GM18858 (cell line): Measurements from ENCODE around the gene RAET1G.
"Not testable (repeated sequence)": the region's sequence is repeated elsewhere in the genome, so short reads cannot be mapped to it uniquely, and the experiment has no call there.

ENCODE experiments used
- ATAC-seq: cut with Tn5 transposase; IDR thresholded peaks from one replicate; pipeline ENCODE4 v1.9.1; 2021; ENCODE audit not compliant: unreplicated experiment

Gene RAET1G

DNA sequence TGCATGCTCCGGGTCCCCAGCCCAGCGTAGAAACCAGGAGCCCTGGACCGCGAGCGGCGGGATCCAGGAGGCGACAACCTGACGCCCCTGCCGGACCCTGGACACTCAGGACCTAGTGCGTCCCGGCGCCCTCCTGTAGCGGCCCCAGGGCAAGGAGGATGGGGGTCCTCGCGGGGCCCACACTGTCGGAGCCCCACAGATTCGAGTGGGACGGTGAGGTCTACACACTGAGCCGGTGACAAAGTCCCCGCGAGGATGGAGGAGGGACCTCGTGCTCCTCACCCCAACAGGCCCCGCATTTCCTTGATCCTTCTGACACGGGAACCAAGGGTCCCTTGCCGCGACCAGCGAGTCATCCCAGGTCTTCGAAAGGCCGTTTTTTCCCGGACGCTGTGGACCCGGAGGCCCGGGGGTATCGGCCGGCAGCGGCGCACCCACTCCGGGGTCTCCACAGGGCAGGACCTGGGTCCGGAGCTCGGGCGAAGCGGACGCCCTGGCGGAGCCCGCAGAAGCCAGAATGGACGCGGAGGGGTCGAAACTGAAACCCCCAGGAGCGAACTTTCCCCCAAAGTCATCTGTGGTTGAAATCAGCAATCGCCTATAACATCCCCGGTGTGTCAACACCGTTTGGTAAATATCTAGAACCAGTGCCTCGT is 31.5 kb upstream of the RAET1G start:
- not testable (repeated sequence) for ATAC-seq

DNA sequence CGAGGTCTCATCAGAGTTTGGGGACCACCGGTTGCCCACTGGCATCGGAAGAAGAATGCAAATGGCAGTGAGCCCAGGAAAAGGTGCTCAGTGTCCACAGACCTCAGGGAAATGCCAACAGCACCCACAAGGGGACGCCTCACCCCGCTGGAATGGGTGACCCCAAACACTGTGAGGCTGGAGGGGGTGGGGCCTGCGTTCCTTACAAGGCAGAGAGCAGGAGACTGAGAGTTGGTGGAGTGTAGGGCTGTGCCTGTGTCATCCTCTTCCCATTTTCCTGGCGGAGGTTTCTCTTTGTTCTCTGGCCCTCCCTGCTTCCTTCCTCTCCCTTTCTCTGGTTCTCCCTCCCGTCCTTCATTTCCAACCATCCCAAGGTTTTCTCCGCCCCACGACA is 31.0 kb upstream of the RAET1G start:
- not testable (repeated sequence) for ATAC-seq

DNA sequence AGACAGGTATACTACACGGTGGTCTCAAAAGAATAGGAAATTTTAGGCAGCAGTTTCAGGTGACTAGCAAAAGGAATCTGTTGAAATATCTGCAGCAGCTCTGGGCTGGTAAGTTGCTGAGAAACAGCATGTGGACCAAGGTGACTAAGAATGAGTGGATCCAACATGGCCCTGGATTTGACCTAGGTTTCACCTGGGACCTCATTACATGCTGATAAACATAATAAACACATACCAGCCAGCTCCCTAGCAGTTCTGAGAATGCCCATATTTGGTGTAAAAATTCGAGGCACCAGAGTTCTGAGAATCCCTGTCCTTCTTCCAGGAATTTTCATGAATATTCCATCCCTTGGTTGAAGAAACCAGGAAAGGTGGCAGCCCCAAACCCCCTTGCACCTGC is 30.5 kb upstream of the RAET1G start:
- ATAC-seq, result not testable (repeated sequence)

DNA sequence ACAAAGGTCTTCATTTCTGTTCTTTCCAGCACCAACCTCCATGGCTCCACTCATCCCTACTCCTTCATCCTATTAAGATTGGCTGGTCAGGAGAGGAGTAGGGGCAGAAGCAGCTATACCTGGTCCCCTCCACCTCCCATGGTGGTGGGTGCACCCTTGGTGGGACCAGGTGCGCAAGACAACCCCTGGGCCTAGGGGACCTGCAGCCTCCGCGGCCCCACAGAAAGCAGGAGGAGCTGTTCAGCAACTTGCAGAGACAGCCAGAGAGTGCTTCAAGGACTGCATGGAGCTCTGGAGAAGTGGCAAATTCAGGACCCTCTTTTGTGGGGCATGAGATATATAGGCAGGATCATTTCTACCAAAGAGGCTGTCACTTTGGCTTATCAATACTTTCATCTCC is 28.7 kb upstream of the RAET1G start:
- ATAC-seq, result no peak

DNA sequence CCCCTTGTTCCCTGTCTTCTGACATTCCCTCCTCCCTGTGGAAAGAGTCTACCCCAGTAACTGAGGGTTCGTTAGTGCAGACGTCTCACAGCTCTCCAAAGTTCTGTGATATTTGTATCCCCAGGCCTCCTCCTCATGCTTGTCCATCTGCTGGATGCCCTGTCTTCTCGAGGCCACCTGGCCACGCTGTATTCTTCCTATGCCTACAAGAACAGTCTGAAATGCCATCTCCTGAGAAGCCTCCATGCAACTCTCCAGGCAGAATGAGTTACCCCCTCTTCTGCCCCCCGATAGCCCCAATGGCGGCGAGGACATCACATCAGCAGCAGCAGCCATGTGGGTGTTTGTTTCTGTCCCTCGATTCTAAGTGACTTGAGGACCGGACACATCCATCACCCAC is 28.2 kb upstream of the RAET1G start:
- no peak for ATAC-seq

DNA sequence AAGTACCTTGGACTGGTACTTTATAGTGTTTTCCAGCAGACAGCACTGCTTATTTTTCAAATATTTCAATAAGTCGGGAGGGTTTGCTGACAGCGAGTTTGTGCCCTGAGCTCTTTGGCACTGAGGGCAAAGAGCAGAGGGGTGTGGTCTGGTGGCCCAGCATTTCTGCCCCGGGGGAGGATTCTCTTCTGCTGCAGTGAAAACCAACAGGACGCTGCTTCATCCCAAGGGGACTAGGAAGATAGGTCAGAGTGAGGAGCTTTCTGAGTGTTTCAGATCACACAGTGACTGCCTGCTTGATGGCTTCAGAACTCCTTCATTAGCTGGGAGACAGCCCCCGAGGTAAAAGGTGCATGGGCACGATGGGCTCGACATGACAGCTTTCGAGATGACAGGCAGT is 27.5 kb upstream of the RAET1G start:
- no peak for ATAC-seq

DNA sequence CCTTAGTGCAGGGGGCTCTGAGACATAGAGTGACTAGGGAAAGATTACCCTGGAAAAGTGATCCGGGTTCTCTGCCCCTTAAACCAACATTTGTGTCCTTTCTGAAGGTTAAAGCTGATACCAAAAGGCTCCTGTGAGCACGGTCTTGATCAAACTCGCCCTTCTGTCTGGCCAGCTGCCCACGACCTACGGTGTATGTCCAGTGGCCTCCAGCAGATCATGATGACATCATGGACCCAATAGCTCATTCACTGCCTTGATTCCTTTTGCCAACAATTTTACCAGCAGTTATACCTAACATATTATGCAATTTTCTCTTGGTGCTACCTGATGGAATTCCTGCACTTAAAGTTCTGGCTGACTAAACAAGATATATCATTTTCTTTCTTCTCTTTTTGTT is 25.7 kb upstream of the RAET1G start:
- no peak for ATAC-seq

DNA sequence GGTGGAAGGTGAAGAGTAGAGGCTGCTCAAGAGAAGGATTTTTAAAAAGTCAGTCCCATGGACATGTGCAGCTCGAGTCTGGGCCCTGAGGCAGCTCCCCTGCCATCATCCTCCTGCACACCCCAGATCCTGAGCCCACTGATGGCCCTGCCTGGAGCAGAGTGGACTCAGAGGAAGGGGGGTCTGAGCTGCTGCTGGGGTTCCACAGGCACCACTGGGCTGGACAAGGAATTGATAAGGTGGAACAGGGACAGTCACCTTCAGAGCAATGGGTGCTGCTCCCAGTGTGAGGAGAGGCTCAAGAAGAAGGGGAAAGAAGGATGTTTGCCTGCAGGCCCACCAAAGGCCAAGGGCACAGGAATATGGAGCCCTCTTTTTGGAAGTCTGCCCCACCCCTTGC is 25.1 kb upstream of the RAET1G start:
- no peak for ATAC-seq

DNA sequence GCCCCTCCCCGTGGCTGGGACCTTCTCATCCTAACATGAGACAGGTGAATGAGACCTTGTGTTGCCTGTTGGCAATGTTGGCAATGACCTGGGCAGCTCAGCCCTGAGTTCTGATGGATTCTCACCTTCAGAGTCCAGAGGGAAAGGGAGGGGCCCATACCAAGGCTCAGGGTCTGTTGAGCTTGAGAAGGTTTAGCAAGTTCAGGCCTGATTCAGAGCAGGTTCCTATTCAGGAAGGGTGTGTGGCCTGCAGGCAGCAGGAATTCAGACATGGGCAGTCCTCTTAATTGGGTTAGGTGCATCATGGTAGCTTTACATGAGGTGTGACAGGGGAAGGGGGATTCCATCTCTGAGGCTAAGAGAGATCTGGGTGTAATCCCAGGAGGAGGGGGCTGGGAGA is 24.6 kb upstream of the RAET1G start:
- not testable (repeated sequence) for ATAC-seq

DNA sequence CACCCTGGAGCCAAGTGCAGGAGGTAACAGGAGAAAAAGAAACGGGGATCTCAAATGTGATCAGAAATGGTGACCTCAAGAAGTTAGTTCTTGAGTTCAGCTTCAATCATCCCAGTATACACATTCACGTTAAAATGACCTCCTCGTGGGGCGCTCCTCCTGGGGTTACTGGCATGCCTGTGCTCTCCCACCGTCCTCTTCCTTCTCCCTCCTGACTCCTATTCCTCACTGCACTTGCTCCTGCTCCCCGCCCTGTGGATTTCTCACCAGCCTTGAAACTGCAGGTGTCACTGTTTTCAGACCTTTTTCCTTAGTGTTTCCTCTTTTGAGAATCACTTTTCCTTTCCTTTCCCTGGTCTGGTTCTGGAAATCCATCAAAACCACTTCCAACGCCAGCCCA is 23.7 kb upstream of the RAET1G start:
- ATAC-seq, result not testable (repeated sequence)

DNA sequence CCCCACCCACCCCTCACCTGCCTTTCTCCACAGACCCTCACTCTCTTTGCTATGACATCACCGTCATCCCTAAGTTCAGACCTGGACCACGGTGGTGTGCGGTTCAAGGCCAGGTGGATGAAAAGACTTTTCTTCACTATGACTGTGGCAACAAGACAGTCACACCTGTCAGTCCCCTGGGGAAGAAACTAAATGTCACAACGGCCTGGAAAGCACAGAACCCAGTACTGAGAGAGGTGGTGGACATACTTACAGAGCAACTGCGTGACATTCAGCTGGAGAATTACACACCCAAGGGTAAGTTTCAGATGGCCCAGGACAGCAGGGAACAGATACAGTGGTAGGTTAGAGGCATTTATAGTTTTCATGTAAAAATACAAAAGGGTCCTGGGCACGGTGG is 22.4 kb upstream of the RAET1G start:
- ATAC-seq, result not testable (repeated sequence)

DNA sequence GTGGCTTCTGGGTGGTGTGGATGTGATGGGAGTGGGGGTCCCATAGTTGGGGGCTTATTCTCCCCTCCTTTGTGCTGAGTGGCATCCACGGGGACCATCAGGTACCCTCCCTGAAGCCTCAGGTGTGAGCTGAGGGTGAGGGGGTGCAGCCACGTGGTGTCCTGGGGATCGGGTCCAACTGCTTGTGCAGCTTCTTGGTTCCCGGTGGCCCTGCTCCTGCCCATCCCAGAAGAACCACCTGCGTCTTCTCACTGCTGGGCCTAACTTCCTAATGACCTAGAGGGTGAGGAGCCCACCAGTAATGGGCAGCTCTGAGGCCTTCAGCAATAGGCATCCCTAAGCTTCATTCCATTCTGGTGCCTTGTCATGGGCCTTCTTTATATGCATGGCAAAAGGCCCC is 20.4 kb upstream of the RAET1G start:
- not testable (repeated sequence) for ATAC-seq

DNA sequence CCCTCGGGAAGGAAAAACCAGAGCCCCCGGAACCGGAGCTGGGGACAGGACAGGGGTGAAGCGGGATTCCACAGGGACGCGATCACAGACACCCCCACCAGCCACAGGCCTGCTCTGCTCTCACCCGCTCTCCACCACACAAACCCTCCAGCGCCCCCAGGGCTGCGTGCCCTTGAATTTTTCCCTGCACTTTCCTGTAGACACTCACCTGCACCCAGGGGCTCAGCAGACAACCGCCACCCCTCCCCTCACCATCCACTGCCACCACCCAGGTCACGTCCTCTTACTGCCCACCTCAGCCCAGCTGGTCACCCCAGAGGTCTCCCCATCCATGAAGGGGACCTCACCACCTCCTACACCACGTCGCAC is 19.5 kb upstream of the RAET1G start:
- ATAC-seq, result no peak

DNA sequence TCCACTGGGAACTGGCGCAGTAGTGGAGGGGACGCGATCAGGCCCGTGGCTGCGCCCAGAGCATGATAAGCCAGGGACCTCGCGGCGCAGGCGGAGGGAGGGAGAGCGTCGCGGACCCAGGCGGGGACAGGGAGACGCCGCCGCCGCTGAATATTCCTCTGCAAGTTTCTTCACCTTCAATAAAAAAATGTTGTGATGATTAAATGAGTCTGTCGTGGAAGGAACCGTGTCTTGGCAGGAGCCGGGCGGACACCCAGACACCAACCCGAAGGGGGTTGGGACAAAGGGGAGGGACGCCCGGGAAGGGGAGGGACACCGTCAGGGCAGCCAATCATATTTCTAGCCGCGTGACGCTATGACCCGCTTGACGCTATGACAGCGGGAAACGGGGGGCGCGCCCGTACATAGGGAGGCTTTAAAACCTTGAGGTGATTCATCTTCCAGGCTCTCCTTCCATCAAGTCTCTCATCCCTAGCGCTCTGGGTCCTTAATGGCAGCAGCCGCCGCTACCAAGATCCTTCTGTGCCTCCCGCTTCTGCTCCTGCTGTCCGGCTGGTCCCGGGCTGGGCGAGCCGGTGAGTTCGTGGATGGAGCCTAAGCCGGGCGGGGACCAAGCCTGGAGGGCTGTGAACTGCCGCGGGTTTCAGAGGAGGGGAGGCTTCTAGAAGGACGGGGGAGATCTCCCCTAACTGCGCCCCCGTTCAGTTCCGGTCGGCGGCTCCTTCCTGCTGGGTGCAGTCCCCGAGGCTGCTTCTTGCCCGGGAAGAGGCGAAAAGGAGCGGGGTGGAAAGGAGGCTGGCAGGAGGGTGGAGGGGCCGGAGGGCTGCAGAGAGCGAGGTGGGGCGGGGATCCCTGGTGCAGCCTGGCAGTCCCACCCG is 18.9 kb upstream of the RAET1G start, which contains the start of gene ULBP2:
TSS of gene ULBP2 (plus strand) at position 432 of the 878 bp plus-strand sequence. CDS start at position 491, 59 bp downstream.
- no peak for ATAC-seq

DNA sequence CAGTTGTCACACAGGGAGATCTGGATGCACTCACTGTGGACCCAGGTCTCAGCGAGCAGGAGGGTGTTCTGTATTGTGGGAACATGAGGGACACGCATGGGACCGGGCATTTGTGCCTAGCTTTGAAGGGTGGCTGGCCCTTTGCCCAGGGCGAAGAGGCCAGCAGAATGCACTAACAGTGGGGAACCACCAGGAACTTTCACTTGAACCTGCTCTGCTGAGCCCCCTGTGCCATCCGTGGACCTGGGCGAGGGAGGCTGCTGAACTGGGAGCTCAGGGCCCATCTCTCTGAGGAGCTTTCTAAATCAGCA is 17.7 kb upstream of the RAET1G start:
- ATAC-seq, result no peak

DNA sequence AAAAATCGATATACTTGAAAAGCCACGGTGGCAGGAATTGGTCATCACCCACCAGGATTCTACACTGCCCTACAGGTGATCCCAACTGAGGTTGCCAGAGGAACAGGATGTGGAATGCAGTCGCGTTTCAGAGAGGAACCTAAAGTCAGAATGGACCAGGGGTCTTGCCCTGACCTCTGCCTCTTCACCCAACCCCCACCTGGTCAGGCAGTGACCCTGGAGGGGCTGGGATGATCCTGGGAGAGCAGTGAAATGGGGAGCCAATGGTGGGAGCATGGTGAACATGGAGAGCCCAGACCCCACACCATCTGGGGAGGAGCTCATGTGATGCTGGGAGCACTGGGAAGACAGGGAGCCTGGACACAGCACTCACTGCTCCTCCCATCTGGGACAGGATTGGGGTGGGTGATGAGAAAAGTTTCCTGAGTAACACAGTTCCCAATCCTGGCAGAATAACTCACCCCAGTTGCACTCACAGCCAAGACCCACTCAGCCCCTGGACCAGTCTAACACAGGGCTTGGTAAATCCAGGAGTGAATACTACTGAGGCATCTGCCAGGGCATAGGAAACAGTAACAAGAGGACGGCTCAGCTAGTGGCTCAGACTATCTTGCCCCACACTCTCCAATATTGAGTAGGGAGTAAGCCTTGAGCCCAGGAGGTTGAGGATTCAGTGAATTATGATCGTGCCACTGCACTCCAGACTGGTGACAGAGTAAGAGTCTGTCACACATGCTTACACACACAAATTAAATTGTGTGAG is 17.2 kb upstream of the RAET1G start:
- no peak for ATAC-seq

DNA sequence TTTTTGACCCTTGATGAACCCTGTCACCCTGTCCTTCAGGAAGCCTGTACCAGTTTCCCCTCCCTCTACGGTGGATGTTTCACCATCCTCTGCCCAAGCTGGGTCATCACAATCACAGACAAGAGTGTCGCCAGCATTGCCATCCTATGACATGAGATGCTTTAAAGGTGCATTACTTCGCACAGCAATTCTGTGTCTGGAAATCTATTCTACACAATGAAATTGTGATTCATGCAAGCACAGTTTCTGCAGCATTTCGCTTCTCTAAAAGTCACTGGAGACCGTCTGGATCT is 16.4 kb upstream of the RAET1G start:
- ATAC-seq, result no peak

DNA sequence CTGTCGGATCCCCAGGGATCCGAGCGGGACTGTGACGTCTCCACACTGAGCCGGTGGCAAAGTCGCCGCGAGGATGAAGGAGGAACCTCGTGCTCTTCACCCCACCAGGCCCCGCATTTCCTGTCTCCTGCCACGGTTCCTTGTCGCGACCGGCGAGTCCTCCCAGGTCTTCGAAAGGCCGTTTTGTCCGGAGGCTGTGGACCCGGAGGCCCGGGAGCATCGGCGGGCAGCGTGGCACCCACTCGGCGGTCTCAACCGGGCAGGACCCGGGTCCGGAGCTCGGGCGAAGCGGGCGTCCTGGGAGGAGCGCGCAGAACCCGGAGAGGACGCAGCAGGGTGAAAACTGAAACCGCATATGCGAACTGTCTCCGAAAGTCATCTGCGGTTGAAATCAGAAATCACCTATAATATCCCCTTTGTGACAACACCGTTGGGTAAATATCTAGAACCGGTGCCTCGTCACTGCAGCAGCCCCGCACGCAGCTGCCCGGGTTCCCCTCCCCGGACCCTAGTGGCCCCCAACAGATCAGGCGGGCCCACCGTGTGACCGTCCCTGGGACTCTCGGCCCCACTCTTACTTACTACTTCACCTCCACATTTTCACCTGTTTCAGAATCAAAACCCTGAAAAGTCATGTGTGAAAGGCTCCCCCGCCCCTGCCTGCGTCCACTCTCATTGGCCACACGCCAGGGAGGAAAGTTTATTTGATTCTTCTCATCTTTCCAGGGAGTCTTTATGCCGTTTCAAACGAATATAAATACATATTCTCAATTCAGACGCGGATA is 15.8 kb upstream of the RAET1G start:
- ATAC-seq, result peak; percentile 76

DNA sequence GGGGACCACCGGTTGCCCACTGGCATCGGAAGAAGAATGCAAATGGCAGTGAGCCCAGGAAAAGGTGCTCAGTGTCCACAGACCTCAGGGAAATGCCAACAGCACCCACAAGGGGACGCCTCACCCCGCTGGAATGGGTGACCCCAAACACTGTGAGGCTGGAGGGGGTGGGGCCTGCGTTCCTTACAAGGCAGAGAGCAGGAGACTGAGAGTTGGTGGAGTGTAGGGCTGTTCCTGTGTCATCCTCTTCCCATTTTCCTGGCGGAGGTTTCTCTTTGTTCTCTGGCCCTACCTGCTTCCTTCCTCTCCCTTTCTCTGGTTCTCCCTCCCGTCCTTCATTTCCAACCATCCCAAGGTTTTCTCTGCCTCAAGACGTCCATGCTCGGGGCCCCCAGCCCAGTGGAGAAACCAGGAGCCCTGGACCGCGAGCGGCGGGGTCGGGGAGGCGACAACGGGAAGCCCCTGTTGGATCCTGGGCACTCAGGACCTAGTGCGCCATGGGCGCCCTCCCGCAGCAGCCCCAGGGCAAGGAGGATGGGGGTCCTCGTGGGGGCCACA is 15.2 kb upstream of the RAET1G start:
- not testable (repeated sequence) for ATAC-seq

DNA sequence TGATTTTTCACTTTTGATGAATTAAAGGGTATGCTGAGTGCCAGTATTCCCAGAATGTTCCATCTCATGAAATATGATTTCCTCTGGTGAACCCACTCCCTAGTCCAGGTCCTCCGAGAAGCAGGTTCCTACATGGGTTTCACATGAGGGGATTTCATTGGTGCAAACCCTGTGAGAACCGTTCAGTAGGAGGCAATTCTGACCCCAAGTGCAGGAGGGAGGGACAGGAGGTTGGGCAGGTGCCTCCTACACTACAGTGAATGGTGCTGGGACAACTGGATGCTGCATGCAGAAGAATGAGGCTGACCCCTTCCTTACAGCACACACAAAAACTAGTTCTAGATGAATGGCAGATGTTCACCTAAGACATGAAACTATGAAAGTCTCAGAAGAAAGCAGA is 13.8 kb upstream of the RAET1G start:
- ATAC-seq, result no peak

DNA sequence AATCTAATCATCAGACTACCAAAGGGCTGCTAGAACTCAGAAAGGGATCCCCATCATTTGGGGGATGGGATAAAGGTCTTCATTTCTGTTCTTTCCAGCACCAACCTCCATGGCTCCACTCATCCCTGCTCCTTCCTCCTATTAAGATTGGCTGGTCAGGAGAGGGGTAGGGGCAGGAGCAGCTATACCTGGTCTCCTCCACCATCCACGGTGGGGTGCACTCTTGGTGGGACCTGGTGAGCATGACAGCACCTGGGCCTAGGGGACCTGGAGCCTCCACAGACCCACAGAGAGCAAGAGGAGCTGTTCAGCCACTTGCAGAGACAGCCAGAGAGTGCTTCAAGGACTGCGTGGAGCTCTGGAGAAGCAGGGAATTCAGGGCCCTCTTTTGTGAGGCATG is 12.7 kb upstream of the RAET1G start:
- ATAC-seq, result no peak
